HG03442 (cell line): ENCODE results near the gene AKR1C1.
"Not testable (repeated sequence)": the region's sequence is repeated elsewhere in the genome, so short reads cannot be mapped to it uniquely, and the experiment has no call there.

Experiments
- ATAC-seq: cut with Tn5 transposase; IDR thresholded peaks from one replicate; pipeline ENCODE4 v1.9.1; 2021; ENCODE audit warnings: mild to moderate bottlenecking, moderate library complexity; ENCODE audit not compliant: unreplicated experiment

Gene AKR1C1

GRCh38 chr10:4947039-4947634 is 16.1 kb upstream of the AKR1C1 start:
- no peak for ATAC-seq

- ATAC-seq: no peak
Observed at GRCh38 chr10:4947635-4948596, 15.3 kb upstream of the AKR1C1 start.

GRCh38 chr10:4951512-4952162 is 11.6 kb upstream of the AKR1C1 start:
- ATAC-seq: not testable (repeated sequence)

- ATAC-seq: no peak
Observed at GRCh38 chr10:4953405-4953804, 9.8 kb upstream of the AKR1C1 start.

- not testable (repeated sequence) for ATAC-seq
Observed at GRCh38 chr10:4956088-4956487, 7.1 kb upstream of the AKR1C1 start.

GRCh38 chr10:4956955-4957645 is 6.1 kb upstream of the AKR1C1 start:
- ATAC-seq: not testable (repeated sequence)

GRCh38 chr10:4961558-4961957 is 1.7 kb upstream of the AKR1C1 start:
- ATAC-seq: not testable (repeated sequence)

GRCh38 chr10:4962308-4962707 is 907 bp upstream of the AKR1C1 start:
- ATAC-seq: not testable (repeated sequence)

GRCh38 chr10:4963815-4964154 is 570 bp downstream of the AKR1C1 start:
- not testable (repeated sequence) for ATAC-seq

- not testable (repeated sequence) for ATAC-seq
Observed at GRCh38 chr10:4965763-4966162, 2.5 kb downstream of the AKR1C1 start.

GRCh38 chr10:4967189-4967588 is 4.0 kb downstream of the AKR1C1 start:
- ATAC-seq: not testable (repeated sequence)

GRCh38 chr10:4969289-4969688 is 6.1 kb downstream of the AKR1C1 start:
- not testable (repeated sequence) for ATAC-seq

- not testable (repeated sequence) for ATAC-seq
Observed at GRCh38 chr10:4970362-4970761, 7.1 kb downstream of the AKR1C1 start.

GRCh38 chr10:4972369-4973142 is 9.3 kb downstream of the AKR1C1 start:
- ATAC-seq: not testable (repeated sequence)

- not testable (repeated sequence) for ATAC-seq
Observed at GRCh38 chr10:4973294-4973693, 10.1 kb downstream of the AKR1C1 start.

GRCh38 chr10:4974400-4974799 is 11.2 kb downstream of the AKR1C1 start:
- not testable (repeated sequence) for ATAC-seq

GRCh38 chr10:4977025-4977424 is 13.8 kb downstream of the AKR1C1 start:
- no peak for ATAC-seq

- ATAC-seq: no peak
Observed at GRCh38 chr10:4978870-4979269, 15.7 kb downstream of the AKR1C1 start.

- ATAC-seq: no peak
Observed at GRCh38 chr10:4980793-4981192, 17.6 kb downstream of the AKR1C1 start.
